Choroid plexus epithelial cell (primary cell): ENCODE results near the gene IL1R2.
A peak's percentile ranks its signal among the peaks of the same experiment; 100 is the strongest.

Experiments used
- DNase-seq: peaks from one replicate; pipeline ENCODE4 v3.0.0-alpha.2; 2010; ENCODE audit warnings: low read depth
- H3K4me3 ChIP-seq: 2 replicates; pipeline ENCODE4 v1.5.1; 2011; ENCODE audit warnings: low read depth, mild to moderate bottlenecking, control low read depth, low read length, moderate library complexity
- TF ChIP-seq, protein P1 (sequence below): conservative IDR thresholded peaks from 2 replicates; pipeline ENCODE4 v1.5.1; 2011; ENCODE audit warnings: low read depth, mild to moderate bottlenecking, control low read depth, inconsistent platforms, low read length, moderate library complexity

Gene IL1R2

GRCh38 chr2:102044235-102044896, 52.6 kb downstream of the IL1R2 start:
- no peak for DNase-seq
- TF ChIP-seq, protein P1, sequence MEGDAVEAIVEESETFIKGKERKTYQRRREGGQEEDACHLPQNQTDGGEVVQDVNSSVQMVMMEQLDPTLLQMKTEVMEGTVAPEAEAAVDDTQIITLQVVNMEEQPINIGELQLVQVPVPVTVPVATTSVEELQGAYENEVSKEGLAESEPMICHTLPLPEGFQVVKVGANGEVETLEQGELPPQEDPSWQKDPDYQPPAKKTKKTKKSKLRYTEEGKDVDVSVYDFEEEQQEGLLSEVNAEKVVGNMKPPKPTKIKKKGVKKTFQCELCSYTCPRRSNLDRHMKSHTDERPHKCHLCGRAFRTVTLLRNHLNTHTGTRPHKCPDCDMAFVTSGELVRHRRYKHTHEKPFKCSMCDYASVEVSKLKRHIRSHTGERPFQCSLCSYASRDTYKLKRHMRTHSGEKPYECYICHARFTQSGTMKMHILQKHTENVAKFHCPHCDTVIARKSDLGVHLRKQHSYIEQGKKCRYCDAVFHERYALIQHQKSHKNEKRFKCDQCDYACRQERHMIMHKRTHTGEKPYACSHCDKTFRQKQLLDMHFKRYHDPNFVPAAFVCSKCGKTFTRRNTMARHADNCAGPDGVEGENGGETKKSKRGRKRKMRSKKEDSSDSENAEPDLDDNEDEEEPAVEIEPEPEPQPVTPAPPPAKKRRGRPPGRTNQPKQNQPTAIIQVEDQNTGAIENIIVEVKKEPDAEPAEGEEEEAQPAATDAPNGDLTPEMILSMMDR = no peak
- H3K4me3 ChIP-seq = no peak overlapping the region

DNA sequence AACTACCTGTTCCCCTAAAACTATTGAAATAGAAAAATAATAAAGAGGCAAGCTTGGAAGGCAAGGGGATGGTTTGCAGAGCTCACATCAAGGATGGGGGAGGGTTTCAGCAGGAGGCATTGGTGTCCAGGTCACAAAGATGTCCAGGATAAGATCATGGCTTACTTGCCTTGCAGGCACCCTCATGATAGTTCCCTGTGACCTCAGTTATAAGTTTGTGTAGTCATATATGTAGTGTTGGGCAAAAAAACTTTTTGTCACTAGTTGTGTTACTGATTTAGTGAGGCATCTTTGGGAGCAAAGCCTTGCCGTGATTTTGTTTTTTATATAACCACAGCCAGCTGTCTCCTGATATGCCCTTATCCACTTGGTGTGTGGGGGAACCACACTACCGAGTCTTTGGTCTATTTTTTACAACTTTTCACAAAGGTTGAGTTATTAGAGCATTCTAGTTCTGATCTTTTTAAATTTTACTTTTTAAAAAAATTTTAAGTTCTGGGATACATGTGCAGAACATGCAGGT, 53.3 kb downstream of the IL1R2 start:
- DNase-seq = no peak
- no peak overlapping the region for H3K4me3 ChIP-seq
- TF ChIP-seq, protein P1 = no peak

DNA sequence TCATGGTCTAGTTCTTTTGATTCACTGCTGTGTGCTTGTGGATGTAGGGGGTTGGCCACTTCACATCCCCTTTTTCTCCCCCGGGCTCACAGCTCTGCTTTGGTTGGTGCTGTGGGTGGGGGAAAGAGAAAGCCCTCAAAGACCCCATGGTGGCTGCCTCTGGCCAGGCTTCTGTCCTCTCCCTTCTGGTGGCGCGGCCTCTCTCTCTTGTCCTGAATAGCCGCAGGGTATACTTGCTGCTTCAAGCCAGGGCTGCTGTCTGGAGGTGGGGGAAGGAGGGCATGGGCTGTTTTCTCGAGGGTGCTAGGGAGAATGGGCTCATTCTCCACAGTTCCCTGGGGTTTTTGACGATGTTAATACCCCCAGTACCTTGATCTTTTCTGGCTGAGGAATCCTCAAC, 53.9 kb downstream of the IL1R2 start:
- no peak overlapping the region for H3K4me3 ChIP-seq
- DNase-seq = no peak
- TF ChIP-seq, protein P1 = no peak

DNA sequence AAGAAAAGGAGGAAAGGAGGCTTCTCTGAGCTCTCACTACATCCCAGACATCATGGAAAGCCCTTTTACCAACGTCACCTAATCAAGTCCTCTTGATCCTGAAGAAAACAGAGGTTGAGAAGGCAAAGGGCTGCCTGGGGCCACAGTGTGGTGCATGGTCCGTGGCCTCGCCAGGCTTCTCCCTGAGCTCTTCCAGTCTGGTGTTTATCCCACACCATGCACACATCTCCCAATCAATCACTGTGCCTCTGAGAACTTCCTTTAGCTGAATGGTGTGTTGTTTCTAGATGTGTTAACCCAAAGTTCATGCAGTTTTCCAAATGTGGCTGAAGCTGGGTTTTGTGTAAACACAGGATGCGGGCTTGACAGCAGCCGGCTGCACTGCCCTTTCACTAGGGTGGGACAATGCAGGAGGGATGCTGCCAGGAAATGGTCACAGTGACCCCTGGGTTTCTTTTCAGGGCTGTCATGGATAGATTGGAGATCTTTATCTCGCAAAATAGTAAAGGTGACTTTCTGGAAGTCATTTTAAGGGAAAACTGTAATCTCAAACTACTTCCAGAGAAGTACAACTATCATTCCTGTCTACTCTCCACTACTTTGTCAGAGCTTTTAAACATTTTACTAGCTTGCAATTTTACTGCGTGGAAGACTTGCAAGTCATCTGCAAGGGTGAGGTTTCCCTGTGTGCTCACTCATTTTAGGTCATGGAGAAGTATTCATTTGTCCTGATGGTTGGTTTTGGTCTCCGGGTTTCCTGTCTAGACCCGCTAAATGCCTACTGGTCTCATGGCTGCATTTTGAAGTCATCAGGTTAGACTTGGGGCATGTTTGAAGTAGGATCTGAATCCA, 54.6 kb downstream of the IL1R2 start:
- peak; percentile 73 for DNase-seq
- H3K4me3 ChIP-seq = no peak overlapping the region
- TF ChIP-seq, protein P1 = no peak

DNA sequence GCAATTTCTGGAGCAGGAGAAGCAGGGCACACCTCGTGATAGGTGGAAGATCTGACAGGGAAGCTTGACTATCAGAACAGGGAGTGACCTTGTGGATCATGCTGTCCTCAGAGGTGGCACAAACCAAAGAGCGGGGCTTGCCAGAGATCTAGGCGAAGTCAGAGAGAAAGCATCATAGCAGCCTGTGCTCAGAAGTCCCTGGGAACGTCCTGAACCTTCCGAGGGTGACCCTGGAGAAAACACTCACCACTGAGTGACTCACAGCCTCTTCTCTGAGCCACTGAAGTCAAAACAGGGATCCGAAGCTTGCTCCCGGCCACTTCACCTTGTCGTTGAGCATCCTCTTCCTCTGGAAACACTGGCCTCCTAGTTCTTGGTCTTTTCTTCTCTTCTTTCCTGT, 56.7 kb downstream of the IL1R2 start:
- TF ChIP-seq, protein P1 = no peak
- peak; percentile 76 for DNase-seq
- no peak overlapping the region for H3K4me3 ChIP-seq

DNA sequence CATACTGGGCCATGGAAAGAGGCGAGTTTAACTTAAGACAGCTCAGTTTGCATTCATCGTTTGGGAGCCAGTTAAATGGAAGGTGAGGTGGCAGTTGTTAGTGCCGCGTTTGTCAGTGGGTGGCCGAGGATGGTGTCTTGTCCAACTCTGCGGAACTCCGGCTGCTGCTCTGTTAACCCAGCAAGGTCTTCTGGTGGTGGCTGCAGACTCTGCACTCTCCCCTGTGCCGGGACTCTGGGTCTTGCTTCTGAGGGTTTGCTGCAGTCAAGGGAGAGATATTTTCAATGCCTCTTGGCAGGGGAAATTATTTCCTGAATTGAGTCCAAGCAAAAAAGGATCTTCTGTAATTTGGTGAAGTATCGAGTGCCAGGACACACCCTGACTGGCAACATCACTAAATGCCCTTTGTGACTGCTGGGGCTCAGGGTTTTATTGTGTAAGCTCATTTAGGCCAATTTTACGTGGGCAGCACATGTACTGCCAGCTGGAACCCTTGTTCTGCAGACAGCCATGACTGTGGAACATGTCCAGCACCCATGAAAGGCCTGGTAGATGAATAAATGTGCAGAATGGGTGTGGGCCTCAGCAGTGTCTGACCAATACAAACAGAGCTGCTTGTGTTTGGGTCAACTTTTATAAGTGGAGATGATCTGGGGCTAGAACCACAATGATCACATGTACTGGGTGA, 58.1 kb downstream of the IL1R2 start:
- H3K4me3 ChIP-seq = no peak overlapping the region
- TF ChIP-seq, protein P1 = no peak
- no peak for DNase-seq
